B cell (primary cell): ENCODE results near the gene BANF2.

ENCODE experiments used
- CTCF ChIP-seq: fragments of 200-600 bp; IDR thresholded peaks from one replicate; pipeline ENCODE4 v1.8.0; 2022; ENCODE audit warnings: antibody characterized with exemption, mild to moderate bottlenecking
- EZH2 ChIP-seq: IDR thresholded peaks from 2 replicates; pipeline ENCODE4 v1.6.1; 2012; ENCODE audit warnings: borderline replicate concordance, low read depth, mild to moderate bottlenecking, moderate library complexity, low read length; ENCODE audit not compliant: insufficient read depth, poor library complexity, severe bottlenecking

GRCh38 chr20:17669306-17669931 lies 30.3 kb upstream of the BANF2 start:
- TF ChIP-seq CTCF (no peak), EZH2 (no peak)
